HG03060 (cell line): ENCODE measurements around the gene PCDHB10.
"Not testable (repeated sequence)": the region's sequence is repeated elsewhere in the genome, so short reads cannot be mapped to it uniquely, and the experiment has no call there.

Source experiments
- ATAC-seq: cut with Tn5 transposase; IDR thresholded peaks from one replicate; pipeline ENCODE4 v1.9.1; 2021; ENCODE audit warnings: low read depth, moderate number of reproducible peaks; ENCODE audit not compliant: unreplicated experiment

The PCDHB10 gene

GRCh38 chr5:141192110-141192725 is at the start of gene PCDHB10:
TSS of gene PCDHB10 (plus strand) at chr5:141192353. CDS start at chr5:141192553, 200 bp downstream.
- ATAC-seq, result no peak

GRCh38 chr5:141149812-141150211 is 42.3 kb upstream of the PCDHB10 start, which contains the start of gene PCDHB6:
TSS of gene PCDHB6 (plus strand) at chr5:141150057. CDS start at chr5:141150258, 201 bp downstream.
- ATAC-seq, result no peak

- no peak for ATAC-seq
Observed at GRCh38 chr5:141150224-141150992, 41.7 kb upstream of the PCDHB10 start.

- no peak for ATAC-seq
Observed at GRCh38 chr5:141150993-141151325, 41.2 kb upstream of the PCDHB10 start.

GRCh38 chr5:141151632-141152031 is 40.5 kb upstream of the PCDHB10 start:
- not testable (repeated sequence) for ATAC-seq

GRCh38 chr5:141152096-141152495 is 40.1 kb upstream of the PCDHB10 start:
- not testable (repeated sequence) for ATAC-seq

GRCh38 chr5:141155540-141156374 is 36.4 kb upstream of the PCDHB10 start:
- ATAC-seq, result no peak

- not testable (repeated sequence) for ATAC-seq
Observed at GRCh38 chr5:141157356-141157755, 34.8 kb upstream of the PCDHB10 start.

GRCh38 chr5:141157901-141158300 is 34.3 kb upstream of the PCDHB10 start:
- not testable (repeated sequence) for ATAC-seq

GRCh38 chr5:141172381-141173204 is 19.6 kb upstream of the PCDHB10 start, which contains the start of gene PCDHB7:
TSS of gene PCDHB7 (plus strand) at chr5:141172644. CDS start at chr5:141172836, 192 bp downstream.
- no peak for ATAC-seq

GRCh38 chr5:141174291-141175104 is 17.7 kb upstream of the PCDHB10 start:
- not testable (repeated sequence) for ATAC-seq

GRCh38 chr5:141175933-141176332 is 16.2 kb upstream of the PCDHB10 start:
- no peak for ATAC-seq

GRCh38 chr5:141177577-141178191 is 14.5 kb upstream of the PCDHB10 start, which contains the start of gene PCDHB8:
TSS of gene PCDHB8 (plus strand) at chr5:141177790. CDS start at chr5:141178035, 245 bp downstream.
- not testable (repeated sequence) for ATAC-seq

- ATAC-seq, result not testable (repeated sequence)
Observed at GRCh38 chr5:141179371-141179770, 12.8 kb upstream of the PCDHB10 start.

- ATAC-seq, result not testable (repeated sequence)
Observed at GRCh38 chr5:141179876-141180275, 12.3 kb upstream of the PCDHB10 start.

GRCh38 chr5:141180313-141180712 is 11.8 kb upstream of the PCDHB10 start:
- no peak for ATAC-seq

- ATAC-seq, result no peak
Observed at GRCh38 chr5:141182248-141182647, 9.9 kb upstream of the PCDHB10 start, which contains the start of gene PCDHB16. TSS of gene PCDHB16 (plus strand) at chr5:141182387. CDS start at chr5:141182560, 173 bp downstream.

GRCh38 chr5:141184117-141184855 is 7.9 kb upstream of the PCDHB10 start:
- not testable (repeated sequence) for ATAC-seq
